Myocyte (in vitro differentiated cells): ENCODE data around the gene CDK11B. TPM values are rescaled to one million over a fixed set of nuclear protein-coding genes. Genes with fewer than 3 reads are reported as not detected.
"Not testable (repeated sequence)": the region's sequence is repeated elsewhere in the genome, so short reads cannot be mapped to it uniquely, and the experiment has no call there.

Source experiments
- DNase-seq: peaks from one replicate; pipeline ENCODE4 v3.0.0-alpha.2; 2012; ENCODE audit warnings: low read depth
- total RNA-seq: library from RNA; depleted of rRNA; stranded (reverse); fragments of >200 nt; gene quantifications from 2 replicates; pipeline ENCODE4 v1.2.3, GENCODE V29; 2014

The CDK11B gene
- total RNA-seq, 1 donor from 2014 or later = 16.0 TPM

GRCh38 chr1:1600861-1601563 lies 57.8 kb downstream of the CDK11B start:
- no peak for DNase-seq

- DNase-seq = no peak
Observed at GRCh38 chr1:1599935-1600860, 58.6 kb downstream of the CDK11B start, which contains the start of gene FNDC10. FNDC10 (minus strand) TSS chr1:1600135; CDS start chr1:1600015, 120 bp downstream.

GRCh38 chr1:1599030-1599934 lies 59.5 kb downstream of the CDK11B start:
- DNase-seq = no peak

- no peak for DNase-seq
Observed at GRCh38 chr1:1598720-1599029, 60.1 kb downstream of the CDK11B start.

DNA sequence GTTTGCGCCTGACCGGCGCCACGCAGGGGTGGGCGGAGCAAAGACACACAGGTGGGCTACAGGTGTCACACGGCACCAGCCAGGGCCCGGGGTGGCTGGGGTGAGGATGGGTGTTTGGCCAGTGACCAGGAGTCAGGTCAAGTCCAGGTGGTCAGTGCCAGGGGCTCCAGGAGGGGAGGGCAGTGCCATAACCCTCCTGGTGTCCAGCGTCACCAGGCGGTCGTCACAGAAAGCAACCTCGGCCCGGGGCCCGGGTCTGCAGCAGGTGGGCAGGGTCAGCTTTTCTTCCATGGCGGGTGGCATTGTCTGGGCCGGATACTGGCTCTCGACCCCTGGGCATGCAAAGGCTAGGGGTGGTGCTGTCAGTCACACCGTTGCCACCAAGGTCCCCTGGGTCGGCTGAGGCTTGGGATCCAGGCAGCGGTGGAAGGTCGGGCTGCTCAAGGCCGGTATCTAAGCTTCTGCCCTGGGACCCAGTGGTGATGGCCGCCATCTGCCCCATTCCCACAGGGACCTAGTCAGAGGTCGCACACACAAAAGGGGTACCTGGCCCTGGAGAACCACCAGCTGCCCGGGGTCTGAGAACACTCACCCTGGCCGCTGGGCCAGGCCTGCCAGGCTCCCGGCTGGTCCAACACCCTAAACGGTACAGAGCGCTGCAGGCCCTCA lies 60.6 kb downstream of the CDK11B start:
- DNase-seq = no peak

DNA sequence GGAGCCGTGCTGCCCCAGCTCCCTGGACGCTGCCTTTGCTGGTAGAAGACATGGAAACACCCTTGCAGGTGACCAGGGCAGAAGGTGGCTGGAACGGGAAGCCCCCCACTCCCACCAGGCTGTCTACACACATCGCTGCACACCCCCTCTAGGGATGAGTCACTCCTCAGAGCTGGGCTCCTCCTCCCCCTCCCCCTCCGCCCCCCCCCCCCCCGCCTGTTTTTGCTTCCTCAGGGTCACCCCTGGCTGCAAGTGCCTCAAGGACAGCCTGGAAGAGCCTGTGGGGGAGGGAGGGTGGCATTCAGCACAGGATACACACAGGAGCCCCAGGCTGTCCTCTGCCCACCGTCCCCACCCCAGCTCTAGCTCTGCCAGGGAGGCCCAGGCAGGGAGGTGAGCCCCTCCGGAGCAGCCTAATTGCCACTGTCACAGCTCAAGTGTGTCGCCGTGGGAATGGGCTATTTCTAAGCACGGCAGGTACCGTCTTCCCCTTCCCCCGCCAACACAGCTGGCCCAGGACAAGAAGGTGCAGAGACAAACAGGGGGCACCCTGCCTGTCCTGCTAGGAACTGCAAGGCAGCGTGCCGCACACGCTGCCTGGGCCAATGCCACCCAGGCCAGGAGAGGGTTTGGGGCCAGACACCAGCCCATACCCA lies 61.4 kb downstream of the CDK11B start:
- DNase-seq = no peak

- DNase-seq = no peak
Observed at GRCh38 chr1:1596493-1597274, 62.1 kb downstream of the CDK11B start.

DNA sequence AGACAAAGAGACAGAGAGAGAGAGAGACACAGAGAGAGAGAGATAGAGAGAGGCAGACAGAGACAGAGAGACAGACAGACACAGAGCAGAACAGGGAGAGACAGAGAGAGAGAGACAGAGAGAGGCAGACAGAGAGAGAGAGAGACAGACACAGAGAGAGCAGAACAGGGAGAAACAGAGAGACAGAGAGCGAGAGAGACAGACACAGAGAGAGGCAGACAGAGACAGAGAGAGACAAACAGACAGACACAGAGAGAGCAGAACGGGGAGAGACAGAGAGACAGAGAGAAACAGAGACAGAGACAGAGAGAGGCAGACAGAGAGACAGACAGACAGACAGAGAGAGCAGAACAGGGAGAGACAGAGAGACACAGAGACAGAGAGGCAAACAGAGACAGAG lies 63.5 kb downstream of the CDK11B start:
- DNase-seq = not testable (repeated sequence)

GRCh38 chr1:1594602-1595260 lies 64.1 kb downstream of the CDK11B start:
- DNase-seq = no peak

DNA sequence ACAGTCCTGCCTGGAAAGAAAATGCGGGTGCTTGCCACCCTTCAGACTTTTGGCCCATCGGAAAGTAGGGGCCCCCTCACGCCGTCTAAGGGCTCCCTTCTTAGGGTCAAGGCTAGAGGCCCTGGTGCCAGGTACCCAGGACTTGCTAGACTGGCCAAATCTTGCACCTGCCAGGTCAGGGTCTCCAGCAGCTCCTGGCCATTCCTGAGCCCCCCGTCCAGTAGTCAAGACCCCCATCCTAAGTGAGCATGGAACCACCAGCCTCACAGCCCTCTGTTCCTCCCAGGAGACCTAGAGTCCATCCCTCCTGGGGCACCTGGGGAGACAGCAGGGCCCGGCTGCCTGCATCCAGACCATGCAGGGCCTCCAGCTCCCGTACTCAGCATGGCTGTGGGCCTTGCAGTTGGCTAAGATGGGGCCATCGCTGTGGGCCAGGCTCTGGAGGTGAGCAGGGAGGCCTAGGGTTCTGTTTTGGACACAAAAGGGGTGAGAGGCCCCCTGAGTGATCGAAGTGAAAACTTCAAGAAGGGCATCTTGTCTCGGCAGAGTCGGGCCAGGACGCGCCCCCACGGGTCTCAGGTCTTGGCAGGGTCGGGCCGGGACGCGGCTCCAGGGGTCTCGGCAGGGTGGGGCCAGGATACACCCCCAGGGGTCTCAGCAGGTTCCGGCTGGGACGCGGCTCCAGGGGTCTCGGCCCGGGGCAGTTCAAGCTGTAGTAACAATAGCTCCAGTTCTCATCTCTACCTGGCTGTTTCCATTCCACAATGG lies 64.8 kb downstream of the CDK11B start:
- DNase-seq = no peak

GRCh38 chr1:1591452-1591851 lies 67.4 kb downstream of the CDK11B start:
- no peak for DNase-seq

Other genes with a start within 250 kb of the CDK11B start
- gene ANKRD65, start 237.7 kb downstream of the CDK11B start, total RNA-seq = not detected in 2 replicates
- 0.52 and 1.0 TPM in 2 replicates for gene VWA1, start 223.3 kb downstream of the CDK11B start, total RNA-seq
- not detected in 2 replicates for gene ATAD3C, start 209.3 kb downstream of the CDK11B start, total RNA-seq
- 12.1 and 20.2 TPM in 2 replicates for gene ATAD3B, start 187.2 kb downstream of the CDK11B start, total RNA-seq
- gene ATAD3A, start 146.8 kb downstream of the CDK11B start, total RNA-seq = 31.3 and 41.9 TPM in 2 replicates
- not detected in 2 replicates for gene TMEM240, start 118.4 kb downstream of the CDK11B start, total RNA-seq
- gene SSU72, start 84.1 kb downstream of the CDK11B start, total RNA-seq = 97.7 and 108 TPM in 2 replicates
- 1.0 and 3.5 TPM in 2 replicates for gene FNDC10, start 58.9 kb downstream of the CDK11B start, total RNA-seq
- 88.3 and 89.5 TPM in 2 replicates for gene MIB2, start 43.5 kb downstream of the CDK11B start, total RNA-seq
- gene MMP23B, start 26.8 kb downstream of the CDK11B start, total RNA-seq = 0.31 and 1.6 TPM in 2 replicates
- 25.6 and 26.6 TPM in 2 replicates for gene SLC35E2B, start 33.8 kb upstream of the CDK11B start, total RNA-seq
- 13.0 and 13.2 TPM in 2 replicates for gene CDK11A, start 65.4 kb upstream of the CDK11B start, total RNA-seq
- 36.6 and 39.6 TPM in 2 replicates for gene NADK, start 119.5 kb upstream of the CDK11B start, total RNA-seq
- 52.5 and 61.7 TPM in 2 replicates for gene GNB1, start 232.1 kb upstream of the CDK11B start, total RNA-seq